Neuronal stem cell (in vitro differentiated cells): Measurements from ENCODE around the gene UMODL1.

Experiments used
- DNase-seq: peaks from one replicate; pipeline ENCODE4 v3.0.0-alpha.2; 2013; ENCODE audit warnings: low spot score
- H2AFZ ChIP-seq: one replicate; pipeline ENCODE4 v1.6.1; 2013; ENCODE audit warnings: mild to moderate bottlenecking, low read length, inconsistent platforms
- H2AK5ac ChIP-seq: 2 replicates; pipeline ENCODE4 v1.6.1; 2013; ENCODE audit warnings: low read depth, mild to moderate bottlenecking, inconsistent platforms, low read length, moderate library complexity, mixed read lengths
- H2BK120ac ChIP-seq: 2 replicates; pipeline ENCODE4 v1.6.1; 2013; ENCODE audit warnings: low read depth, mild to moderate bottlenecking, inconsistent platforms, low read length, moderate library complexity, mixed read lengths
- H2BK12ac ChIP-seq: one replicate; pipeline ENCODE4 v1.6.1; 2013; ENCODE audit warnings: low read length, inconsistent platforms
- H2BK15ac ChIP-seq: 2 replicates; pipeline ENCODE4 v1.6.1; 2013; ENCODE audit warnings: mild to moderate bottlenecking, low read length, inconsistent platforms, mixed read lengths
- H2BK5ac ChIP-seq: one replicate; pipeline ENCODE4 v1.6.1; 2013; ENCODE audit warnings: inconsistent platforms, mild to moderate bottlenecking, low read length, moderate library complexity
- H3K14ac ChIP-seq: one replicate; pipeline ENCODE4 v1.6.1; 2013; ENCODE audit warnings: low read length, inconsistent platforms
- H3K18ac ChIP-seq: 2 replicates; pipeline ENCODE4 v1.6.1; 2013; ENCODE audit warnings: low read length, inconsistent platforms
- H3K23ac ChIP-seq: 2 replicates; pipeline ENCODE4 v1.6.1; 2013; ENCODE audit warnings: low read depth, mild to moderate bottlenecking, mixed read lengths, low read length, inconsistent platforms; ENCODE audit not compliant: poor library complexity
- H3K27ac ChIP-seq: replicated peaks from 3 replicates; pipeline ENCODE4 v1.5.1; 2013; ENCODE audit warnings: low read length, inconsistent platforms
- H3K27me3 ChIP-seq, 3 experiments: 2 replicates each; pipeline ENCODE4 v1.6.1; 2013; ENCODE audit warnings: low read length in 3 of 3, mild to moderate bottlenecking in 2 of 3, inconsistent platforms in 1 of 3, low read depth in 1 of 3, mixed read lengths in 1 of 3, moderate library complexity in 1 of 3; ENCODE audit not compliant: control insufficient read depth in 3 of 3, insufficient read depth in 3 of 3
- H3K36me3 ChIP-seq, 2 donors: replicated peaks in 1 of 2; 2 replicates each; pipeline ENCODE4 v1.6.1; 2013; ENCODE audit warnings: low read length in 2 of 2; ENCODE audit not compliant: control insufficient read depth in 2 of 2, insufficient read depth in 2 of 2
- H3K4ac ChIP-seq: 2 replicates; pipeline ENCODE4 v1.6.1; 2013; ENCODE audit warnings: inconsistent platforms, mild to moderate bottlenecking, low read length, moderate library complexity
- H3K4me1 ChIP-seq, 2 donors: 1 replicate in 1 of 2; 2 replicates in 1 of 2; pipeline ENCODE4 v1.6.1; 2013; ENCODE audit warnings: low read length in 2 of 2, low read depth in 1 of 2; ENCODE audit not compliant: control insufficient read depth in 2 of 2, insufficient read depth in 1 of 2
- H3K4me2 ChIP-seq: one replicate; pipeline ENCODE4 v1.6.1; 2013; ENCODE audit warnings: mild to moderate bottlenecking, low read length, inconsistent platforms; ENCODE audit not compliant: insufficient read depth, poor library complexity, severe bottlenecking
- H3K4me3 ChIP-seq, 2 donors: 2 replicates each; pipeline ENCODE4 v1.5.1; 2013; ENCODE audit warnings: low read length in 2 of 2, mild to moderate bottlenecking in 2 of 2, inconsistent platforms in 1 of 2, moderate library complexity in 1 of 2
- H3K79me1 ChIP-seq: one replicate; pipeline ENCODE4 v1.6.1; 2013; ENCODE audit warnings: low read depth, mild to moderate bottlenecking, inconsistent platforms, low read length, moderate library complexity
- H3K9ac ChIP-seq: one replicate; pipeline ENCODE4 v1.6.1; 2013; ENCODE audit warnings: mild to moderate bottlenecking, low read depth, low read length, inconsistent platforms; ENCODE audit not compliant: poor library complexity
- H3K9me3 ChIP-seq, 2 donors: replicated peaks in 1 of 2; 2 replicates each; pipeline versions ENCODE3 to v1.6.1; 2013; ENCODE audit warnings: low read length in 2 of 2, mild to moderate bottlenecking in 2 of 2, inconsistent platforms in 1 of 2, low read depth in 1 of 2, mixed read lengths in 1 of 2, moderate library complexity in 1 of 2; ENCODE audit not compliant: control insufficient read depth in 2 of 2, insufficient read depth in 1 of 2
- H4K8ac ChIP-seq: one replicate; pipeline ENCODE4 v1.6.1; 2013; ENCODE audit warnings: low read depth, mild to moderate bottlenecking, inconsistent platforms, low read length, moderate library complexity
- H4K91ac ChIP-seq: one replicate; pipeline ENCODE4 v1.6.1; 2013; ENCODE audit warnings: low read length, low read depth, mild to moderate bottlenecking, inconsistent platforms; ENCODE audit not compliant: poor library complexity
- WGBS, 2 donors: extraction: QIAGEN DNeasy Blood & Tissue Kit; methylation state at CpG; one replicate each; pipeline ENCODE4 v1.1.7; 2013; ENCODE audit warnings: missing lambda C conversion rate in 2 of 2, mixed read lengths in 1 of 2; ENCODE audit not compliant: insufficient read length in 2 of 2, insufficient replicate concordance in 1 of 2; ENCODE audit errors: extremely low coverage in 2 of 2; 5-methylcytosine and 5-hydroxymethylcytosine counted together

Gene UMODL1

DNA sequence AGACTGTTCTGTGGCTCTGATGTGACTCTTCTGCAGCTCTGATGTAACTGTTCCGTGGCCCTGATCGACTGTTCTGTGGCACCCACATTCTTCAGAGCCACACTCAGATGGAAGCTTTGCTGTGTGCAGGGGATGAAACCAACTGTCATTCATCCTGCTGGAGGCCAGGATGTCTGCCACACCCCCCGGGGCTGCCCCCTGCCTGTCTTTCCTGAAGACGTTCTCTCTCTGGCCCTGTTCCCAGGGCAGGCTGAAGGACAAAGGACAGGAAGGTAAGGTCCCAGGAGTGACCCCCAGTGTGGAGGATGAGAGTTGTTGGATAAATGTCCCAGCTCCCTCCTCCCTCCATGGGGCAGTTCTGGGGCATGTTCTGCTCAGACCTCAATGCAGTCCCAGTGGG, 29.4 kb upstream of the UMODL1 start:
- Histone ChIP-seq H2BK5ac (no peak overlapping the region), H3K9me3 (peaks cover 0 to 6% of the 10 kb centered on the region in 2 donors), H2BK120ac (no peak overlapping the region), H3K23ac (no peak overlapping the region), H4K91ac (no peak overlapping the region), H2AK5ac (peak overlapping the region; percentile 61), H3K4ac (no peak overlapping the region), H3K79me1 (no peaks in the 10 kb centered on the region), H3K9ac (no peak overlapping the region), H3K27me3 (peaks cover 0 to 12% (median 0%) of the 10 kb centered on the region in 3 experiments), H3K4me1 (peaks cover 6 to 11% of the 10 kb centered on the region in 2 donors), H3K4me3 (no peak overlapping the region), H2BK12ac (no peak overlapping the region), H3K36me3 (no peaks in the 10 kb centered on the region), H2AFZ (no peak overlapping the region), H3K18ac (no peak overlapping the region), H4K8ac (no peak overlapping the region), H3K4me2 (no peak overlapping the region), H2BK15ac (no peak overlapping the region), H3K14ac (no peak overlapping the region), H3K27ac (no peak overlapping the region)
- DNase-seq: no peak
- WGBS, 2 donors: no CpG with 5 or more reads among the region's 4 CpGs

DNA sequence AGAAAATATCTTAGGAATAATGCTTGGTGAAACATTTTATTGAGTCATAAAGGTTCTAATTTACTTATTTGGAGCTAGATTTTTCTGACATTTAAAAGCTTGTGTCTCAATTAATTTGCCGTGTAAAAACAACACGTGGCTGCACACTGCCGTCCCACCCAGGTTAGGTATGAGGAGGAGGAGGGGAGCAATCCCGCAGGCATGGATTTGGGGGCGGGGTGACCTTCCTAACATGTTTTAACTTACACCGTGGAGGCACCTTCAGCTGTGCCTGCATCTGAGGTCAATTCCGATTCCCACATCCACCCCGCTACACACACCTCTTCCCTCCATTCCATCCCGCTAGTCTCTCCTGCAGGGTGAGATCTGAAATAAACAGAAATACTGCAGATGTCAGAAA, 28.5 kb upstream of the UMODL1 start:
- H3K27me3 ChIP-seq: peaks cover 0 to 12% (median 0%) of the 10 kb centered on the region in 3 experiments
- no peak overlapping the region for H3K9ac ChIP-seq
- H4K8ac ChIP-seq: no peak overlapping the region
- H3K9me3 ChIP-seq: peaks cover 0 to 6% of the 10 kb centered on the region in 2 donors
- no peak overlapping the region for H3K14ac ChIP-seq
- H3K27ac ChIP-seq: no peak overlapping the region
- H3K36me3 ChIP-seq: no peaks in the 10 kb centered on the region
- peaks cover 6 to 11% of the 10 kb centered on the region in 2 donors for H3K4me1 ChIP-seq
- no CpG with 5 or more reads among the region's 9 CpGs for WGBS, 2 donors
- H2BK5ac ChIP-seq: no peak overlapping the region
- H3K79me1 ChIP-seq: no peaks in the 10 kb centered on the region
- no peak overlapping the region for H3K4ac ChIP-seq
- H3K4me3 ChIP-seq: no peak overlapping the region
- H2BK120ac ChIP-seq: no peak overlapping the region
- H4K91ac ChIP-seq: no peak overlapping the region
- no peak overlapping the region for H3K18ac ChIP-seq
- no peak overlapping the region for H3K23ac ChIP-seq
- H2BK12ac ChIP-seq: no peak overlapping the region
- H2BK15ac ChIP-seq: no peak overlapping the region
- H2AFZ ChIP-seq: no peak overlapping the region
- no peak overlapping the region for H2AK5ac ChIP-seq
- no peak overlapping the region for H3K4me2 ChIP-seq
- DNase-seq: no peak

DNA sequence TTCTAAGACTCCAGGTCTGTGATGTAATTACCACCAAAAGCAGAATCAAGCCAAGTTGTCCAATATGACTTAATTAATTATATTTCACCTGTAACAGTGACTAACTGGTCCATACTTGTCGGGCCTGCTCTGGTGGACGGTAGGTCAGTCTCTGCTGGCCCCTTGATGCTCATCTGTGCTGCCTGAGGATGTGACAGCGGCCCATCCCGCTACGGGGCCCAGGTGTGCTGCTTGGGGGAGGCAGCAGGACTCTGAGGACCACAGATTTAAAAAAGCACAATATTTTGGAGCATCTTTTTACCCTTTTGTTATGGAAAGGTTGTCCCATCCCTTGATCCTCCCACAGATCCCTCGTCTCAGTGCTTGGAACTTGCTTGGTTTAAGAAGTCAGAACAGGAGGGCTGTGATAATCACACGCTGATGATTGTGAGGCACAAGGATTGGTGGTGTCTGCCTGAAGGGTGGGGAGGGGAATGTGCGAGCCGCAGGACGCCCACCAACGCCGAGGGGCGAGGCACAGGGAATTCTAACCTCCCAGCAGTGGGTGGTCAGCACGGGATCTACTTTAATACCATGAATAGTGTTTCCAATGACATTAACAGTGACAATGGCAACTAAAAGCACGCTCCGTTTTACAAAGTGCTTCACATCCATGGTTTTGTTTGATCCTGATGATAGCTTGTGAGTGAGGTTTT, 27.8 kb upstream of the UMODL1 start:
- no peak overlapping the region for H4K91ac ChIP-seq
- no peak overlapping the region for H2AK5ac ChIP-seq
- H3K9ac ChIP-seq: no peak overlapping the region
- H4K8ac ChIP-seq: no peak overlapping the region
- H2AFZ ChIP-seq: no peak overlapping the region
- H3K4me3 ChIP-seq: no peak overlapping the region
- no peak overlapping the region for H2BK120ac ChIP-seq
- H3K18ac ChIP-seq: no peak overlapping the region
- no peak overlapping the region for H2BK15ac ChIP-seq
- peaks cover 0 to 12% (median 0%) of the 10 kb centered on the region in 3 experiments for H3K27me3 ChIP-seq
- no peaks in the 10 kb centered on the region for H3K36me3 ChIP-seq
- H3K23ac ChIP-seq: no peak overlapping the region
- no peak overlapping the region for H2BK12ac ChIP-seq
- DNase-seq: no peak
- H3K4me1 ChIP-seq: peaks cover 6 to 11% of the 10 kb centered on the region in 2 donors
- no peak overlapping the region for H3K4ac ChIP-seq
- WGBS, 2 donors: no CpG with 5 or more reads among the region's 16 CpGs
- H3K4me2 ChIP-seq: no peak overlapping the region
- no peaks in the 10 kb centered on the region for H3K79me1 ChIP-seq
- H2BK5ac ChIP-seq: no peak overlapping the region
- no peak overlapping the region for H3K27ac ChIP-seq
- no peak overlapping the region for H3K14ac ChIP-seq
- peaks cover 0 to 6% of the 10 kb centered on the region in 2 donors for H3K9me3 ChIP-seq

DNA sequence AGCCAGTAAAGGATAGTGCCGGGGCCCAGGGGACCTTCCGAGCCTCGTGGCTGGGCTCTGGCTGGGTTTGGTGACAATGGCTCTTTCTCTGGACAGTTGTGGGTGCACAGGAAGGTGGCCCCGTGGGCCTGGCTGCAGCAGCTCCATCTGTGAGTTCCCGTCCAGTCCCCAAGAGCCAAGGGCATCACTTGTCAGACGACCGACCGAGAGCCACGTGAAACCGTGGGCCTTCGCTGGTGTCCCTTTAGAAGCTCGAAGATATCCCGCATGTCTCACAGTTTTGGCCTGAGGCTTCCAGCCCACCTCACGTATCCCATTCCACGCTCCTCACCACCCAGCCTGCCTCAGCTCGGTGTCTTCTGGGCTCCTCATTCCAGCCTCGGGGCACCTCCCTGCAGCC, 27.2 kb upstream of the UMODL1 start:
- Histone ChIP-seq H3K14ac (no peak overlapping the region), H4K91ac (no peak overlapping the region), H3K79me1 (no peaks in the 10 kb centered on the region), H3K4me2 (no peak overlapping the region), H2BK15ac (no peak overlapping the region), H3K23ac (no peak overlapping the region), H2AFZ (no peak overlapping the region), H2AK5ac (peak overlapping the region; percentile 32), H3K27ac (no peak overlapping the region), H3K4me1 (peaks cover 6 to 11% of the 10 kb centered on the region in 2 donors), H3K9ac (no peak overlapping the region), H3K18ac (peak overlapping the region; percentile 70), H3K4me3 (no peak overlapping the region), H3K4ac (no peak overlapping the region), H2BK12ac (no peak overlapping the region), H3K27me3 (peaks cover 0 to 12% (median 0%) of the 10 kb centered on the region in 3 experiments), H4K8ac (no peak overlapping the region), H3K9me3 (peaks cover 0 to 1% of the 10 kb centered on the region in 2 donors), H3K36me3 (no peaks in the 10 kb centered on the region), H2BK120ac (no peak overlapping the region), H2BK5ac (no peak overlapping the region)
- WGBS, 2 donors: no CpG with 5 or more reads among the region's 17 CpGs
- no peak for DNase-seq
